PC-3 (cell line): ENCODE results near the gene BTAF1. TPM values are rescaled to one million over a fixed set of nuclear protein-coding genes. Genes with fewer than 3 reads are reported as not detected.

ENCODE experiments used
- ATAC-seq: fragments of 200-7000 bp; cut with Tn5 transposase; 2 replicates; pipeline ENCODE4 v1.9.1; 2020; ENCODE audit warnings: mild to moderate bottlenecking, moderate library complexity
- BruUV-seq: library from RNA; stranded (reverse); fragments of 400-500 nt; replicated peaks from 2 replicates; lab custom pipeline; 2021; lab: Mats Ljungman, UMichigan
- CTCF ChIA-PET: fragments of 300-600 bp; sonication (Branson Sonifier 250); formaldehyde crosslinking; loops from one replicate; lab custom pipeline; 2022; ENCODE audit warnings: antibody characterized with exemption; lab: Charles Lee
- POLR2A ChIA-PET: fragments of 300-600 bp; sonication (Branson Sonifier 250); formaldehyde crosslinking; loops from one replicate; lab custom pipeline; 2022; ENCODE audit warnings: antibody characterized with exemption; ENCODE audit not compliant: unreplicated experiment; lab: Charles Lee
- DNase-seq: peaks from one replicate; pipeline ENCODE4 v3.0.0-alpha.2; 2015
- H2AFZ ChIP-seq: fragments of 300-600 bp; sonication (generic); 2 replicates; pipeline ENCODE4 v1.6.0; 2016; ENCODE audit warnings: antibody characterized with exemption, low read length
- H3F3A ChIP-seq: fragments of 300-600 bp; sonication (generic); one replicate; pipeline ENCODE4 v1.6.0; 2017; ENCODE audit warnings: antibody characterized with exemption, low read length, control low read depth, mild to moderate bottlenecking; ENCODE audit not compliant: unreplicated experiment
- H3K27ac ChIP-seq: fragments of 300-600 bp; sonication (generic); 2 replicates; pipeline ENCODE4 v1.5.1; 2016; ENCODE audit warnings: mild to moderate bottlenecking, low read length
- H3K27me3 ChIP-seq: fragments of 300-600 bp; sonication (generic); 2 replicates; pipeline ENCODE4 v1.6.1; 2016; ENCODE audit warnings: low read length, mixed read lengths
- H3K36me3 ChIP-seq: fragments of 300-600 bp; sonication (generic); 2 replicates; pipeline ENCODE4 v1.6.1; 2016; ENCODE audit warnings: low read depth, mixed run types, low read length, mixed read lengths
- H3K4me1 ChIP-seq: fragments of 300-600 bp; sonication (generic); 2 replicates; pipeline ENCODE4 v1.5.1; 2016; ENCODE audit warnings: low read length; ENCODE audit not compliant: insufficient read depth
- H3K4me2 ChIP-seq: fragments of 300-600 bp; sonication (generic); 2 replicates; pipeline ENCODE4 v1.6.0; 2016; ENCODE audit warnings: low read length
- H3K4me3 ChIP-seq: fragments of 300-600 bp; sonication (generic); 2 replicates; pipeline ENCODE4 v1.5.1; 2016; ENCODE audit warnings: mild to moderate bottlenecking, low read length, mixed read lengths
- H3K79me2 ChIP-seq: fragments of 300-600 bp; sonication (generic); 2 replicates; pipeline ENCODE4 v1.6.1; 2017; ENCODE audit warnings: low read length, mixed read lengths
- H3K9ac ChIP-seq: fragments of 300-600 bp; sonication (generic); 2 replicates; pipeline ENCODE4 v1.6.0; 2016; ENCODE audit warnings: mild to moderate bottlenecking, low read length
- H3K9me2 ChIP-seq: fragments of 300-600 bp; sonication (generic); replicated peaks from 2 replicates; pipeline ENCODE4 v1.6.1; 2016; ENCODE audit warnings: mixed run types, low read length, mixed read lengths
- H3K9me3 ChIP-seq: fragments of 300-600 bp; sonication (generic); 2 replicates; pipeline ENCODE4 v1.6.1; 2016; ENCODE audit warnings: low read length, mixed read lengths
- H4K20me1 ChIP-seq: fragments of 300-600 bp; sonication (generic); 2 replicates; pipeline ENCODE4 v1.6.1; 2016; ENCODE audit warnings: low read length, mixed read lengths
- CTCF ChIP-seq: fragments of 300-600 bp; sonication (generic); conservative IDR thresholded peaks from 2 replicates; pipeline ENCODE4 v1.5.1; 2017; ENCODE audit warnings: antibody characterized with exemption, low read depth, mild to moderate bottlenecking, low read length
- EZH2 ChIP-seq: fragments of 300-600 bp; sonication (generic); IDR thresholded peaks from one replicate; pipeline ENCODE4 v1.6.1; 2017; ENCODE audit warnings: antibody characterized with exemption, mild to moderate bottlenecking, low read length; ENCODE audit not compliant: unreplicated experiment
- EZH2phosphoT487 ChIP-seq: fragments of 300-600 bp; sonication (generic); IDR thresholded peaks from 2 replicates; pipeline ENCODE4 v1.6.1; 2018; ENCODE audit warnings: mild to moderate bottlenecking, antibody characterized with exemption, low read length, borderline replicate concordance
- intact Hi-C: fragments of 100-400 bp; cut with micrococcal nuclease; formaldehyde crosslinking; loops from 2 replicates; pipeline ENCODE4 v1.9.0; 2023
- total RNA-seq: library from RNA; depleted of rRNA; stranded (reverse); fragments of >200 nt; gene quantifications from 2 replicates; pipeline ENCODE4 v1.2.3, GENCODE V29; 2014

The BTAF1 gene
- total RNA-seq, 1 experiment from 2014 or later, result 27.6 TPM

- Histone ChIP-seq H3F3A (no peaks in the 10 kb centered on the region), H3K36me3 (no peaks in the 10 kb centered on the region), H3K4me2 (no peak overlapping the region), H3K4me3 (no peak overlapping the region), H3K9ac (no peak overlapping the region), H3K9me2 (no peaks in the 10 kb centered on the region), H3K79me2 (no peaks in the 10 kb centered on the region), H3K27ac (no peak overlapping the region), H2AFZ (no peak overlapping the region), H3K9me3 (no peaks in the 10 kb centered on the region), H3K27me3 (no peaks in the 10 kb centered on the region), H3K4me1 (peaks cover 3% of the 10 kb centered on the region; the same call in 1 of the 2 replicates), H4K20me1 (no peaks in the 10 kb centered on the region)
- ATAC-seq, result no peak
- BruUV-seq, result no TSS peak
- ChIA-PET CTCF (no interaction called here), POLR2A (no interaction called here)
- DNase-seq, result no peak
- intact Hi-C loops, result no loop called here
- TF ChIP-seq EZH2phosphoT487 (no peak), EZH2 (no peak), CTCF (no peak)
Observed at GRCh38 chr10:91885362-91886079, 38.0 kb upstream of the BTAF1 start.

- no peaks in the 10 kb centered on the region for H3K79me2 ChIP-seq
Observed at GRCh38 chr10:91886954-91887271, 36.7 kb upstream of the BTAF1 start.

More at GRCh38 chr10:91886954-91887271, 36.7 kb upstream of the BTAF1 start:
- Histone ChIP-seq H4K20me1 (no peaks in the 10 kb centered on the region), H3K36me3 (no peaks in the 10 kb centered on the region), H3K4me2 (no peak overlapping the region), H3K9me3 (no peaks in the 10 kb centered on the region), H3K9ac (no peak overlapping the region), H3K27ac (no peak overlapping the region), H3K27me3 (no peaks in the 10 kb centered on the region), H3K4me3 (no peak overlapping the region), H3K4me1 (no peaks in the 10 kb centered on the region), H3K9me2 (no peaks in the 10 kb centered on the region), H2AFZ (no peak overlapping the region), H3F3A (no peaks in the 10 kb centered on the region)
- CTCF ChIA-PET, result no interaction called here
- POLR2A ChIA-PET, result no interaction called here
- intact Hi-C loops, result no loop called here
- BruUV-seq, result no TSS peak
- TF ChIP-seq EZH2, result no peak
- TF ChIP-seq CTCF, result no peak
- TF ChIP-seq EZH2phosphoT487, result no peak
- ATAC-seq, result no peak
- no peak for DNase-seq
